ENCODE results near the gene CLEC1A. TPM values are rescaled to one million over a fixed set of nuclear protein-coding genes. Genes with fewer than 3 reads are reported as not detected.

Gene CLEC1A, protein sequence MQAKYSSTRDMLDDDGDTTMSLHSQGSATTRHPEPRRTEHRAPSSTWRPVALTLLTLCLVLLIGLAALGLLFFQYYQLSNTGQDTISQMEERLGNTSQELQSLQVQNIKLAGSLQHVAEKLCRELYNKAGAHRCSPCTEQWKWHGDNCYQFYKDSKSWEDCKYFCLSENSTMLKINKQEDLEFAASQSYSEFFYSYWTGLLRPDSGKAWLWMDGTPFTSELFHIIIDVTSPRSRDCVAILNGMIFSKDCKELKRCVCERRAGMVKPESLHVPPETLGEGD
- polyA plus RNA-seq (0.05 TPM in 1 of 3 replicates, not detected in the others), polyA minus RNA-seq (not detected in 3 replicates)
- polyA plus RNA-seq (2011; ENCODE audit: low read depth), result not detected
- polyA plus RNA-seq (2011; cell fraction: cytosol; rRNA removed), result not detected in 2 replicates
- not detected in 2 replicates for polyA plus RNA-seq (2011; cell fraction: nucleus; rRNA removed)
- polyA plus RNA-seq (2012; ENCODE audit: low replicate concordance), result not detected in 2 replicates
- not detected for polyA minus RNA-seq (2011; cell fraction: cytosol; rRNA and poly(A)+ RNA removed)
- polyA minus RNA-seq (2011; cell fraction: nucleus; rRNA and poly(A)+ RNA removed), result not detected in 2 replicates

DNA sequence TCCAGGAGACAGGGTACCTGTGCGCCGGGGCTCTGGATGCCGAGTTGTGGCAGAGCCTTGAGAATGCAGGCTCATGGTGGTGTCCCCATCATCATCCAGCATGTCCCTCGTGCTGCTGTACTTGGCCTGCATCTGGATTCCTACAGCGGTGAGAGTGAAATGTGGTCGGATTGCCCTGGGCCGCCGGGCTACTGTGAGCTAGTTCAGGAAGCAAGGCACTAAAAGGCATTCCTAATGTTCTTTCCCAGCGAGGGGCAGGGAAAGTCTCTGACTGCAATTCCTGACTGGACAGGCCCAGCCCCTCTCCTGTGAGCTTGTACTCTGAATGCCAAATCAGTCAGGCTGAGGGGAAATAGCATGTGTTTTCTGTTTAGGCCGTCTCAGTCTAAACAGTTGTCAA, at the start of gene CLEC1A:
Gene CLEC1A, minus strand, starts transcription at position 195 of the 400 bp plus-strand sequence. Its CDS starts 63 bp downstream, at position 132.
- dilution Hi-C loops (cut with MboI; ENCODE audit: extremely low pct_ligation_motif_present, low sequenced_read_pairs), result no loop called here
- no peak within 1 kb of the TSS for H3K4me2 ChIP-seq (ENCODE audit: control insufficient read depth, extremely low read depth, insufficient read depth, low read depth, low read length)
- H3K9me3 ChIP-seq (ENCODE audit: control insufficient read depth, low read depth, low read length), result no peaks in the 10 kb centered on the region
- H2AFZ ChIP-seq (ENCODE audit: control insufficient read depth, low read length), result peak within 1 kb of the TSS; percentile 52
- no peak for TF ChIP-seq EZH2 (IDR thresholded peaks at IDR 0.05; ENCODE audit: low read length)
- TF ChIP-seq, protein P1, sequence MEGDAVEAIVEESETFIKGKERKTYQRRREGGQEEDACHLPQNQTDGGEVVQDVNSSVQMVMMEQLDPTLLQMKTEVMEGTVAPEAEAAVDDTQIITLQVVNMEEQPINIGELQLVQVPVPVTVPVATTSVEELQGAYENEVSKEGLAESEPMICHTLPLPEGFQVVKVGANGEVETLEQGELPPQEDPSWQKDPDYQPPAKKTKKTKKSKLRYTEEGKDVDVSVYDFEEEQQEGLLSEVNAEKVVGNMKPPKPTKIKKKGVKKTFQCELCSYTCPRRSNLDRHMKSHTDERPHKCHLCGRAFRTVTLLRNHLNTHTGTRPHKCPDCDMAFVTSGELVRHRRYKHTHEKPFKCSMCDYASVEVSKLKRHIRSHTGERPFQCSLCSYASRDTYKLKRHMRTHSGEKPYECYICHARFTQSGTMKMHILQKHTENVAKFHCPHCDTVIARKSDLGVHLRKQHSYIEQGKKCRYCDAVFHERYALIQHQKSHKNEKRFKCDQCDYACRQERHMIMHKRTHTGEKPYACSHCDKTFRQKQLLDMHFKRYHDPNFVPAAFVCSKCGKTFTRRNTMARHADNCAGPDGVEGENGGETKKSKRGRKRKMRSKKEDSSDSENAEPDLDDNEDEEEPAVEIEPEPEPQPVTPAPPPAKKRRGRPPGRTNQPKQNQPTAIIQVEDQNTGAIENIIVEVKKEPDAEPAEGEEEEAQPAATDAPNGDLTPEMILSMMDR (optimal IDR thresholded peaks at IDR 0.05 in 1 of 3, IDR thresholded peaks at IDR 0.05 in 1 of 3, conservative IDR thresholded peaks at IDR 0.05 in 1 of 3; ENCODE audit: extremely low read depth in 1 of 3, insufficient read depth in 2 of 3, low read length in 3 of 3), result no peak
- no peaks in the 10 kb centered on the region for H3K4me1 ChIP-seq (ENCODE audit: control insufficient read depth, extremely low read depth, insufficient read depth, low read length)
- no peak within 1 kb of the TSS for H3K4me3 ChIP-seq (ENCODE audit: control insufficient read depth in 2 of 3, extremely low read depth in 1 of 3, insufficient read depth in 2 of 3, low read depth in 1 of 3, low read length in 3 of 3)
- no peaks in the 10 kb centered on the region for H3K27me3 ChIP-seq (ENCODE audit: control insufficient read depth, extremely low read depth, insufficient read depth, low read length)
- FAIRE-seq (no peak), DNase-seq (ENCODE audit: low read depth, low spot score) (no peak)
- H3K9me1 ChIP-seq (ENCODE audit: control insufficient read depth, extremely low read depth, insufficient read depth, low read length), result no peaks in the 10 kb centered on the region
- no peak within 1 kb of the TSS for H3K9ac ChIP-seq (ENCODE audit: control insufficient read depth, extremely low read depth, insufficient read depth, low read length)
- no peaks in the 10 kb centered on the region for H3K79me2 ChIP-seq (ENCODE audit: control insufficient read depth, insufficient read depth, low read length)
- H4K20me1 ChIP-seq (ENCODE audit: control insufficient read depth, extremely low read depth, insufficient read depth, low read length), result no peaks in the 10 kb centered on the region
- H3K36me3 ChIP-seq (ENCODE audit: control insufficient read depth in 2 of 2, extremely low read depth in 1 of 2, insufficient read depth in 2 of 2, low read length in 2 of 2), result no peaks in the 10 kb centered on the region
- H3K27ac ChIP-seq (ENCODE audit: control insufficient read depth, insufficient read depth, low read length), result no peak within 1 kb of the TSS

DNA sequence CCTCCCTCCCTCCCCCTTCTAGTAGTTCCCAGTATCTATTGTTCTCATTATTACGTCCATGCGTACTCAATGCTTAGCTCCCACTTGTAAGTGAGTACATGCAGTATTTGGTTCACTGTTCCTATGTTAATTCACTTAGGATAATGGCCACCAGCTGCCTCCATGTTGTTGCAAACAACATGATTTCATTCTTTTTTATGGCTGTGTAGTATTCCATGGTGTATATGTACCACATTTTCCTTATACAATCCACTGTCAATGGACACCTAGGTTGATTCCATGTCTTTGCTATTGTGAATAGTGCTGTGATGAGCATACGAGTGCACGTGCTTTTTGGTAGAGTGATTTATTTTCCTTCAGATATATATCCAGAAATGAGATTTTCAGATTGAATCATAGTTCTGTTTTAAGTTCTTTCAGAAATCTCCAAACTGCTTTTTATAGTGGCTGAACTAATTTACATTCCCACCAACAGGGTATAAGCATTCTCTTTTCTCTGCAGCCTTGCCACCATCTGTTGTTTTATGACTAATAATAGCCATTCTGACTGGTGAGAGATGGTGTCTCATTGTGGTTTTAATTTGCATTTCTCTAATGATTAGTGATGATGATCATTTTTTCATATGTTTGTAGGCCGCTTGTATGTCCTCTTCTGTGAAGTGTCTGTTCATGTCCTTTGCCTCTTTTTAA, 49.1 kb upstream of the CLEC1A start:
- no peaks in the 10 kb centered on the region for H4K20me1 ChIP-seq (ENCODE audit: control insufficient read depth, extremely low read depth, insufficient read depth, low read length)
- no peaks in the 10 kb centered on the region for H3K9me3 ChIP-seq (ENCODE audit: control insufficient read depth, low read depth, low read length)
- no peak for TF ChIP-seq EZH2 (IDR thresholded peaks at IDR 0.05; ENCODE audit: low read length)
- TF ChIP-seq, protein P1 (optimal IDR thresholded peaks at IDR 0.05 in 1 of 3, IDR thresholded peaks at IDR 0.05 in 1 of 3, conservative IDR thresholded peaks at IDR 0.05 in 1 of 3; ENCODE audit: extremely low read depth in 1 of 3, insufficient read depth in 2 of 3, low read length in 3 of 3), result no peak
- H3K36me3 ChIP-seq (ENCODE audit: control insufficient read depth in 2 of 2, extremely low read depth in 1 of 2, insufficient read depth in 2 of 2, low read length in 2 of 2), result no peaks in the 10 kb centered on the region
- H3K9me1 ChIP-seq (ENCODE audit: control insufficient read depth, extremely low read depth, insufficient read depth, low read length), result no peaks in the 10 kb centered on the region
- FAIRE-seq (no peak), DNase-seq (ENCODE audit: low read depth, low spot score) (no peak)
- no peak overlapping the region for H3K27ac ChIP-seq (ENCODE audit: control insufficient read depth, insufficient read depth, low read length)
- no peaks in the 10 kb centered on the region for H3K79me2 ChIP-seq (ENCODE audit: control insufficient read depth, insufficient read depth, low read length)
- dilution Hi-C loops (cut with MboI; ENCODE audit: extremely low pct_ligation_motif_present, low sequenced_read_pairs), result no loop called here
- no peak overlapping the region for H3K4me2 ChIP-seq (ENCODE audit: control insufficient read depth, extremely low read depth, insufficient read depth, low read depth, low read length)
- no peak overlapping the region for H2AFZ ChIP-seq (ENCODE audit: control insufficient read depth, low read length)
- H3K4me1 ChIP-seq (ENCODE audit: control insufficient read depth, extremely low read depth, insufficient read depth, low read length), result no peaks in the 10 kb centered on the region
- H3K4me3 ChIP-seq (ENCODE audit: control insufficient read depth in 2 of 3, extremely low read depth in 1 of 3, insufficient read depth in 2 of 3, low read depth in 1 of 3, low read length in 3 of 3), result no peak overlapping the region
- H3K9ac ChIP-seq (ENCODE audit: control insufficient read depth, extremely low read depth, insufficient read depth, low read length), result no peak overlapping the region
- H3K27me3 ChIP-seq (ENCODE audit: control insufficient read depth, extremely low read depth, insufficient read depth, low read length), result no peaks in the 10 kb centered on the region
